HepG2 (cell line): ENCODE measurements around the gene MT1F. TPM values are rescaled to one million over a fixed set of nuclear protein-coding genes. Genes with fewer than 3 reads are reported as not detected.
A peak's percentile ranks its signal among the peaks of the same experiment; 100 is the strongest.

Experiments used
- CBFB ChIP-seq: sonication (generic); formaldehyde crosslinking; IDR thresholded peaks from 2 replicates; pipeline ENCODE4 v1.4.0; 2020; ENCODE audit warnings: missing genetic modification reagents
- ELF3 ChIP-seq: IDR thresholded peaks from 2 replicates; pipeline ENCODE4 v1.6.1; 2016; ENCODE audit warnings: missing genetic modification reagents, missing compliant biosample characterization
- KLF11 ChIP-seq: IDR thresholded peaks from 2 replicates; pipeline ENCODE4 v1.6.1; 2016; ENCODE audit warnings: missing compliant biosample characterization
- MBNL3 ChIP-seq: fragments of 250-450 bp; sonication (Bioruptor Pico); conservative IDR thresholded peaks from 2 replicates; pipeline ENCODE4 v1.8.0; 2022; ENCODE audit warnings: mild to moderate bottlenecking, inconsistent platforms
- PHF21A ChIP-seq: sonication (generic); formaldehyde crosslinking; IDR thresholded peaks from 2 replicates; pipeline ENCODE4 v1.5.0; 2020; ENCODE audit warnings: mild to moderate bottlenecking, missing genetic modification reagents
- SMC3 ChIP-seq: IDR thresholded peaks from 2 replicates; pipeline ENCODE4 v1.6.1; 2011; ENCODE audit warnings: low read length, improper control_type of control experiment
- SP140L ChIP-seq: sonication (generic); formaldehyde crosslinking; IDR thresholded peaks from 2 replicates; pipeline ENCODE4 v1.4.0; 2020; ENCODE audit warnings: missing genetic modification reagents, borderline replicate concordance
- SP2 ChIP-seq: sonication (generic); formaldehyde crosslinking; IDR thresholded peaks from 2 replicates; pipeline ENCODE4 v1.5.1; 2020; ENCODE audit warnings: mild to moderate bottlenecking, missing genetic modification reagents
- YEATS2 ChIP-seq: sonication (generic); formaldehyde crosslinking; IDR thresholded peaks from 2 replicates; pipeline ENCODE4 v1.4.0; 2020; ENCODE audit warnings: missing genetic modification reagents, borderline replicate concordance
- ZMYM2 ChIP-seq: sonication (generic); formaldehyde crosslinking; IDR thresholded peaks from 2 replicates; pipeline ENCODE4 v1.8.0; 2022; ENCODE audit warnings: mild to moderate bottlenecking, missing genetic modification reagents
- ZNF251 ChIP-seq: sonication (generic); formaldehyde crosslinking; IDR thresholded peaks from 2 replicates; pipeline ENCODE4 v1.9.0; 2021; ENCODE audit warnings: mild to moderate bottlenecking, missing genetic modification reagents
- ZNF569 ChIP-seq: sonication (generic); formaldehyde crosslinking; IDR thresholded peaks from 2 replicates; pipeline ENCODE4 v1.5.0; 2020; ENCODE audit warnings: mild to moderate bottlenecking, missing genetic modification reagents, moderate library complexity, borderline replicate concordance
- ZNF644 ChIP-seq: IDR thresholded peaks from 2 replicates; pipeline ENCODE4 v1.6.1; 2016; ENCODE audit warnings: low read depth
- ZNF781 ChIP-seq: sonication (generic); formaldehyde crosslinking; IDR thresholded peaks from 2 replicates; pipeline ENCODE4 v1.5.1; 2020; ENCODE audit warnings: borderline replicate concordance, mild to moderate bottlenecking, missing genetic modification reagents; ENCODE audit errors: not compliant biosample characterization
- ZNF792 ChIP-seq: IDR thresholded peaks from 2 replicates; pipeline ENCODE4 v1.6.1; 2016
- ZNF878 ChIP-seq: sonication (generic); formaldehyde crosslinking; IDR thresholded peaks from 2 replicates; pipeline ENCODE4 v1.8.1; 2023; ENCODE audit warnings: mild to moderate bottlenecking, missing genetic modification reagents, moderate library complexity
- polyA plus RNA-seq, 8 experiments: library from polyadenylated mRNA; depleted of rRNA in 3 of 8; stranded (reverse) in 7 of 8; unstranded in 1 of 8; fragments of >200 nt; fragmentation: Illumina TruSeq in 4 of 8; extraction: Trizol in 4 of 8; gene quantifications; 2 replicates each; pipeline versions ENCODE4 v1.2.1 to v1.2.3, GENCODE V29; 2011 to 2016; ENCODE audit warnings: low read depth in 4 of 8, missing spikeins in 1 of 8, mixed read lengths in 1 of 8; ENCODE audit not compliant: insufficient read depth in 1 of 8
- total RNA-seq, 5 experiments: library from RNA; depleted of rRNA; stranded (reverse); fragments of >200 nt; fragmentation: Illumina TruSeq; extraction: Trizol; gene quantifications; 2 replicates each; pipeline ENCODE4 v1.2.3, GENCODE V29; 2016; ENCODE audit warnings: low read depth in 1 of 5
- TF ChIP-seq, protein P1 (sequence below): sonication (generic); formaldehyde crosslinking; IDR thresholded peaks from 2 replicates; pipeline ENCODE4 v1.4.0; 2020; ENCODE audit warnings: missing genetic modification reagents, borderline replicate concordance
- TF ChIP-seq, protein P2 (sequence below): sonication (generic); formaldehyde crosslinking; conservative IDR thresholded peaks from 2 replicates; pipeline ENCODE4 v1.4.0; 2020; ENCODE audit warnings: mild to moderate bottlenecking, missing genetic modification reagents, moderate library complexity
- TF ChIP-seq, protein P3 (sequence below): sonication (generic); formaldehyde crosslinking; IDR thresholded peaks from 2 replicates; pipeline ENCODE4 v1.8.0; 2022; ENCODE audit warnings: mild to moderate bottlenecking, missing genetic modification reagents; ENCODE audit not compliant: insufficient replicate concordance
- TF ChIP-seq, protein P4 (sequence below): sonication (generic); formaldehyde crosslinking; IDR thresholded peaks from 2 replicates; pipeline ENCODE4 v1.5.0; 2020; ENCODE audit warnings: mild to moderate bottlenecking, missing genetic modification reagents, borderline replicate concordance

MT1F gene
- total and polyA plus RNA-seq, 2 of the 13 experiments (the other 11 are each of a cell fraction or from before 2014, with no cell fraction given): 1.9 to 169 TPM

DNA sequence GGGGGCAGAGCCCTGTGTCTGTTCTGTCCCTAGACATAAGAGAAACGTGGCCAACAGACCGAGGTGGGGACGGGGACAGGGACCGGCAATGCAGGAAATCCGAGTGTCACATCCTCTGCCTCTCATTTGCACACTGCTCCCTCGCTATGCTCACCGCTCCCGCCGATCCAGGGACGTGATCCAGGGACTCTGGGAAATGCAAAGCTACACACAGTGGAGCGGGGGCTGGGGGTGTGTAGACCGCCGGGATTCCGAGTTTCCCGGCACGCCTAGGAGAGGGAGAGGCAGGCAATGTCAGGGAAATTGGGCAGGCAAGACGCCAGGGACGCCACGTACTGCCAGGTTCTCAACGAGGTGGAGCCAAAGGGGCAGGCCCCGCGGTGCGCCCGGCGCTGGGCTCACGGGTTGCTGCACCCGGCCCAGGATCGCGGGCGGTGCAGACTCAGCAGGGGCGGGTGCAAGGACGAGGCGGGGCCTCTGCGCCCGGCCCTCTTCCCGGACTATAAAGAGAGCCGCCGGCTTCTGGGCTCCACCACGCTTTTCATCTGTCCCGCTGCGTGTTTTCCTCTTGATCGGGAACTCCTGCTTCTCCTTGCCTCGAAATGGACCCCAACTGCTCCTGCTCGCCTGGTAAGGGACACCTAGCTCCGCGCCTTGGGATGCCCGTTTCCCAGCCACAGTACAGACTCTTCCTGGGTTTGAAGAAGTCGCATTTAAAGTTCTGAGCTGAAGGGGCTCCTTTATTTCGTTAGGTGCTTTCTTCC is 24.4 kb downstream of the MT1F start, which contains the start of gene MT1X (continued):
- TF ChIP-seq, protein P1, sequence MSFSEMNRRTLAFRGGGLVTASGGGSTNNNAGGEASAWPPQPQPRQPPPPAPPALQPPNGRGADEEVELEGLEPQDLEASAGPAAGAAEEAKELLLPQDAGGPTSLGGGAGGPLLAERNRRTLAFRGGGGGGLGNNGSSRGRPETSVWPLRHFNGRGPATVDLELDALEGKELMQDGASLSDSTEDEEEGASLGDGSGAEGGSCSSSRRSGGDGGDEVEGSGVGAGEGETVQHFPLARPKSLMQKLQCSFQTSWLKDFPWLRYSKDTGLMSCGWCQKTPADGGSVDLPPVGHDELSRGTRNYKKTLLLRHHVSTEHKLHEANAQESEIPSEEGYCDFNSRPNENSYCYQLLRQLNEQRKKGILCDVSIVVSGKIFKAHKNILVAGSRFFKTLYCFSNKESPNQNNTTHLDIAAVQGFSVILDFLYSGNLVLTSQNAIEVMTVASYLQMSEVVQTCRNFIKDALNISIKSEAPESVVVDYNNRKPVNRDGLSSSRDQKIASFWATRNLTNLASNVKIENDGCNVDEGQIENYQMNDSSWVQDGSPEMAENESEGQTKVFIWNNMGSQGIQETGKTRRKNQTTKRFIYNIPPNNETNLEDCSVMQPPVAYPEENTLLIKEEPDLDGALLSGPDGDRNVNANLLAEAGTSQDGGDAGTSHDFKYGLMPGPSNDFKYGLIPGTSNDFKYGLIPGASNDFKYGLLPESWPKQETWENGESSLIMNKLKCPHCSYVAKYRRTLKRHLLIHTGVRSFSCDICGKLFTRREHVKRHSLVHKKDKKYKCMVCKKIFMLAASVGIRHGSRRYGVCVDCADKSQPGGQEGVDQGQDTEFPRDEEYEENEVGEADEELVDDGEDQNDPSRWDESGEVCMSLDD (CRISPR knock-in tag): no peak
- TF ChIP-seq MBNL3 (no peak), KLF11 (CRISPR knock-in tag) (peak; percentile 36; the same call in 1 of the 2 replicates), SP2 (CRISPR knock-in tag) (no peak), SP140L (CRISPR knock-in tag) (no peak), ELF3 (CRISPR knock-in tag) (peak; percentile 53; the same call in 1 of the 2 replicates), ZNF251 (peak; percentile 70; the same call in 1 of the 2 replicates), ZMYM2 (CRISPR knock-in tag) (no peak), YEATS2 (CRISPR knock-in tag) (0 out of 2 replicates have a peak, but pooled peaks have one; percentile 64), ZNF644 (CRISPR knock-in tag) (no peak), SMC3 (no peak), ZNF569 (CRISPR knock-in tag) (no peak), PHF21A (CRISPR knock-in tag) (peak; percentile 84), CBFB (0 out of 2 replicates have a peak, but pooled peaks have one; percentile 28), ZNF781 (CRISPR knock-in tag) (peak; percentile 80), ZNF792 (CRISPR knock-in tag) (peak; percentile 73), ZNF878 (CRISPR knock-in tag) (no peak)
- TF ChIP-seq, protein P2, sequence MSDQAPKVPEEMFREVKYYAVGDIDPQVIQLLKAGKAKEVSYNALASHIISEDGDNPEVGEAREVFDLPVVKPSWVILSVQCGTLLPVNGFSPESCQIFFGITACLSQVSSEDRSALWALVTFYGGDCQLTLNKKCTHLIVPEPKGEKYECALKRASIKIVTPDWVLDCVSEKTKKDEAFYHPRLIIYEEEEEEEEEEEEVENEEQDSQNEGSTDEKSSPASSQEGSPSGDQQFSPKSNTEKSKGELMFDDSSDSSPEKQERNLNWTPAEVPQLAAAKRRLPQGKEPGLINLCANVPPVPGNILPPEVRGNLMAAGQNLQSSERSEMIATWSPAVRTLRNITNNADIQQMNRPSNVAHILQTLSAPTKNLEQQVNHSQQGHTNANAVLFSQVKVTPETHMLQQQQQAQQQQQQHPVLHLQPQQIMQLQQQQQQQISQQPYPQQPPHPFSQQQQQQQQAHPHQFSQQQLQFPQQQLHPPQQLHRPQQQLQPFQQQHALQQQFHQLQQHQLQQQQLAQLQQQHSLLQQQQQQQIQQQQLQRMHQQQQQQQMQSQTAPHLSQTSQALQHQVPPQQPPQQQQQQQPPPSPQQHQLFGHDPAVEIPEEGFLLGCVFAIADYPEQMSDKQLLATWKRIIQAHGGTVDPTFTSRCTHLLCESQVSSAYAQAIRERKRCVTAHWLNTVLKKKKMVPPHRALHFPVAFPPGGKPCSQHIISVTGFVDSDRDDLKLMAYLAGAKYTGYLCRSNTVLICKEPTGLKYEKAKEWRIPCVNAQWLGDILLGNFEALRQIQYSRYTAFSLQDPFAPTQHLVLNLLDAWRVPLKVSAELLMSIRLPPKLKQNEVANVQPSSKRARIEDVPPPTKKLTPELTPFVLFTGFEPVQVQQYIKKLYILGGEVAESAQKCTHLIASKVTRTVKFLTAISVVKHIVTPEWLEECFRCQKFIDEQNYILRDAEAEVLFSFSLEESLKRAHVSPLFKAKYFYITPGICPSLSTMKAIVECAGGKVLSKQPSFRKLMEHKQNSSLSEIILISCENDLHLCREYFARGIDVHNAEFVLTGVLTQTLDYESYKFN (CRISPR knock-in tag): no peak
- TF ChIP-seq, protein P3, sequence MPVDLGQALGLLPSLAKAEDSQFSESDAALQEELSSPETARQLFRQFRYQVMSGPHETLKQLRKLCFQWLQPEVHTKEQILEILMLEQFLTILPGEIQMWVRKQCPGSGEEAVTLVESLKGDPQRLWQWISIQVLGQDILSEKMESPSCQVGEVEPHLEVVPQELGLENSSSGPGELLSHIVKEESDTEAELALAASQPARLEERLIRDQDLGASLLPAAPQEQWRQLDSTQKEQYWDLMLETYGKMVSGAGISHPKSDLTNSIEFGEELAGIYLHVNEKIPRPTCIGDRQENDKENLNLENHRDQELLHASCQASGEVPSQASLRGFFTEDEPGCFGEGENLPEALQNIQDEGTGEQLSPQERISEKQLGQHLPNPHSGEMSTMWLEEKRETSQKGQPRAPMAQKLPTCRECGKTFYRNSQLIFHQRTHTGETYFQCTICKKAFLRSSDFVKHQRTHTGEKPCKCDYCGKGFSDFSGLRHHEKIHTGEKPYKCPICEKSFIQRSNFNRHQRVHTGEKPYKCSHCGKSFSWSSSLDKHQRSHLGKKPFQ (CRISPR knock-in tag): no peak
- TF ChIP-seq, protein P4, sequence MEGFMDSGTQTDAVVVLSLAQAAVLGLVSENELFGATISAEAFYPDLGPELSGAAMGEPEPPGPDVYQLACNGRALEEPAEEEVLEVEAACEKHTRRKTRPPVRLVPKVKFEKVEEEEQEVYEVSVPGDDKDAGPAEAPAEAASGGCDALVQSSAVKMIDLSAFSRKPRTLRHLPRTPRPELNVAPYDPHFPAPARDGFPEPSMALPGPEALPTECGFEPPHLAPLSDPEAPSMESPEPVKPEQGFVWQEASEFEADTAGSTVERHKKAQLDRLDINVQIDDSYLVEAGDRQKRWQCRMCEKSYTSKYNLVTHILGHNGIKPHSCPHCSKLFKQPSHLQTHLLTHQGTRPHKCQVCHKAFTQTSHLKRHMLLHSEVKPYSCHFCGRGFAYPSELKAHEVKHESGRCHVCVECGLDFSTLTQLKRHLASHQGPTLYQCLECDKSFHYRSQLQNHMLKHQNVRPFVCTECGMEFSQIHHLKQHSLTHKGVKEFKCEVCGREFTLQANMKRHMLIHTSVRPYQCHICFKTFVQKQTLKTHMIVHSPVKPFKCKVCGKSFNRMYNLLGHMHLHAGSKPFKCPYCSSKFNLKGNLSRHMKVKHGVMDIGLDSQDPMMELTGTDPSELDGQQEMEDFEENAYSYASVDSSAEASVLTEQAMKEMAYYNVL (CRISPR knock-in tag): peak; percentile 85
